ENCODE measurements around the gene ABCB9.

The ABCB9 gene

DNA sequence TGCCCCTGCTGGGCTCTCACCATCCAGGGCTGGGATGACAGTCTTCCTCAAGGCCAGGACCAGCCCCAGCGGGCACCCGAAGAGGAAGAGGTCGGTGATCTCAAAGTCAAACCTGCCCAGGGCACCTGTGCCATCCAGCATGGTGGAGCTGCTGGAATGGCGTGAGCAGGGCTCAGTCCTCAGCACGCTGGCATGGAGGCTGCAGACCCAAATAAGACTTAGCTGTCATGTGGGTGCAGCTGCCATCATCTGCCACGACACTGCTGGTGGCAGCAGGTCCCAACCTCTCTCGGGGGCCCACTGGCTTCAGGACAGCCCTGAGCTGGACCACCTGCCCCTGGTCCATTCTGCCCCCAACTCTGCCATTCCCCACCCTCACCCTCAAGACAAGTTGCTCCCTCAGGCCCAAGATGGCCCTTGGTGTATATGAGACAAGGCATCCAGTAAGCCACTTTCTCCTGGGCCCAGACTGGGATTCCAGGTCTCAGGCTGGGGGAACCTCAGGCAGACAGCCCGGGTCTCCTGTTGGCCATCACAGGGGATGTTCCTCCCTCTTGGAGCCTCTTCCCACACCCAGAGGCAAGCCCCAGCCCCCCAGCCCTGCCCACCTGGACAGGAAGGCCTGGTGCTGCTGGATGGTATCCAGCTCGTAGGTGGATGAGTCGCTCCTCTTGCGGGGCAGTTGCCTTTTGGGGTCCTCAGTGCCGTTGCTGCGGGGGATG is 28.7 kb upstream of the ABCB9 start:
- DNase-seq: no peak

DNA sequence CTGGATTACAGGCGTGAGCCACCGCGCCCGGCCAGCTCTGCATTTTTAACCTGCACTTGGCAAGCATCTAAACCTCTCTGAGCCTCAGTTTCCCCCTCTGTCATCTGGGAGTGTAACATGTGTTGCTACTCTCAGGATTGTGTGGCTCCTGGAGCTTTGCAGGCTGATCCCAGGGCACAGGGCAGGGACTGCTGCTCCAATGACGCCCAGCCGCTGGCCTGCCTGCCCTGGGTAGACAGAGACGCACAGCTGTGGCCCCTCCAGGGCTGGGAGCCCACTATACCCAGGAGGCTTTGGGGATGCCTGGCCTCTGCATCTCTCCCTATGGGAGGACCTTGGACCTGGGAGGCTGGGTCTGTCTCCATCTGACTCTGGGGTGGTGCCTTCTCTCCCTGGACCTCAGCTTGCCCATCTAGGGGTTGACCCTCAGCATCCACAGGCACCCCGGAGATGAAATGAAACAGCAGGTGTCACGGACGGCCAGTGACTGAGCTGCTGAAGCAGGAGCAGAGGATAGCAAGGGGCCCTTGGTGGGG is 27.9 kb upstream of the ABCB9 start:
- DNase-seq: no peak

DNA sequence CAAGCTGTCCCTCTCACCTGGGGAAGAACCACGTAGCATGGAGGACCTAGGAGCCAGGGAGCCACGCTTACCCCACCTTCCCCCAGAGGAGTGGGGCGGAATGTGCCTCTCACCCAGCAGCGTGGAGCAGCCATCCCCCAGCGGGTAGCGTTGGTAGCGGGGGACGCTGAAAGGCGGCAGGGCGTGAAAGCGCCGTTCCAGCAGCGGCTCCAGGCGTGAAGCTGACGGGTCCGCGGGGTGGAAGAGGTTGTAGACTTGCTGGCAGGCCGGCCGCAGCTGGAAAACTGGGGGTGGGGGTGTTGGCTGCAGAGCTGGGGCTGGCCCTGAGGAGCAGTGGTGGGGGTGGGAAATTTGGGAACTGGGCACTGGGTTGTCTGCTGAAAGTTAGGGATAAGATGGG is 26.1 kb upstream of the ABCB9 start:
- no peak for DNase-seq

DNA sequence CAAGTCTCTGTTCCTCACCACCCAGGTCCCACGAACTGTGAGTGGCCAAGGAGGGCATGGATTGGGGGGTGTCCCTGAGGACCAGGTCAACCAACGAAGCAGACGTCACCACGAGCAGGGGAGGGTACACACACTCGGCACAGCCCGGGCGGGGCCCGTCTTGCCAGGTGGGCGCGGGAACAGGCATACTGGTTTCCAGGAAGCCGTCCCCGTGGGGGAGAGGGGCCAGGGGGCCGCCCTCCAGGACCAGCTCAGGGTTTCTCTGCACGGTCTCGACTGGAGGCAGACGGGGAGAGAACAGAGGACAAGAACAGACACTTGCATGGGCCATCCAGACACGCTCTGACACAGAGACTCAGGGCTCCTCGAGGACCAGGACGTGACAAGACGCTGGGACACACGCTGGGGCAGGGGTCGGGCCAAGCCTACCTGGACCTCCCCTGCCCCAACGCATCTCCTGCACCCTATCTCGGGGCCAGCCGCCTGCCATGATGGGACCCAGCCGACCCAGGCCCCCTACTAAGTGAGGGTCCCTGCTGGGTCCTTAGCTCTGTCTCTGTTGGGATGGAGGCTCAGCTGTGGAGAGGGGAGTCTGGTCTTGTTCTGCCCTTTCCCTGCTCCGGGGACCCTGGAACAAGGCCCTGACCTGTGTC is 25.5 kb upstream of the ABCB9 start:
- DNase-seq: no peak

DNA sequence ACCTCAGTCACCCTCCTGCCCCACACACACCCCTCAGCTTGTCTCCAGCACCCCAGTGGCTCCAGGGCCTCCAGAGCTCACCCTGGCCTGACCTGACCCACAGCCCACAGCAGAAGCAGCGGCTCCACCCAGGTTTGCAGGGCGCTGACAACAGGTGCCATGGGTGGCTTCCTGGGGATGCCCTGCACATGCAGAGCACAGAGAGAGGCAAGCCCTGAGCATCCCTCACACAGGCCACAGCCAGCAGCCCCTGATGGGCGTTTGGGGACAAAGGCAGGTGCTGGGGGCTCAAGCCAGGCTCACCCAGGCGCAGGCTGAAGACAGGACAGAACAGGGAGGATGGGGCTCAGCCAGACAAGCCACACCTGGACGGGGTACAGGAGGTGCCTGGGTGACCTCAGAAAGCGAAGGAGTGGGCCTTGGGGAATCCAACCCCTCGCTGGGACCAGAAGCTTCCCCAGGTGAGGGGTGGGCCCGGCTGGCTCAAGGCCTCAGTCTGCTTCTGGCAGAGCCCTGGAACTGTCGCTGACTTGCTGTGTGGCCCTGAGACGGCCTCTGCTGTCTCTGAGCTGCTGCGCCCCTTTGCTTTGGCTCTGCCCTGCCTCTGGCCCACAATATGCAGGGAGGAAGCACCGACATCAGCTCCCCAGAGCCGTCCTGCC is 24.8 kb upstream of the ABCB9 start:
- DNase-seq: no peak

DNA sequence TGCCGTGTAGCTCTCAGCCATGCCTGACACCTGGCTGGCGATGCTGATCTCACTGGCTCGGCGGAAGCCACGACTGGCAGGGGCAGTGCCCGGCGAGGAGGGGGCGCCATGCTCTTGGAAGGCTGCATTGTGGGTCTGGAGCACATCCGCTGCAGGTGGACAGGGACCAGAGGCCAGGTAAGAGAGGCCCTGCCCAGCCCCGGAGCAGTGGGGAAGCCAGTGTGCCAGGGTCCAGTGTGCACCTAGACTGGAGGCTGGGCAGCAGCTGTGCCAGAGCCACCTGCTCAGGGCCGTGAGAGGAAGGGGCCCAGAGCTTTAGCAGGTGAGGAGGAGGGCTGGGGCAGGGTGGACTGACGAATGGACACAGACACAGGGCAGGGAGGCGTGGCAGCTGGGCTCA is 24.3 kb upstream of the ABCB9 start:
- no peak for DNase-seq

DNA sequence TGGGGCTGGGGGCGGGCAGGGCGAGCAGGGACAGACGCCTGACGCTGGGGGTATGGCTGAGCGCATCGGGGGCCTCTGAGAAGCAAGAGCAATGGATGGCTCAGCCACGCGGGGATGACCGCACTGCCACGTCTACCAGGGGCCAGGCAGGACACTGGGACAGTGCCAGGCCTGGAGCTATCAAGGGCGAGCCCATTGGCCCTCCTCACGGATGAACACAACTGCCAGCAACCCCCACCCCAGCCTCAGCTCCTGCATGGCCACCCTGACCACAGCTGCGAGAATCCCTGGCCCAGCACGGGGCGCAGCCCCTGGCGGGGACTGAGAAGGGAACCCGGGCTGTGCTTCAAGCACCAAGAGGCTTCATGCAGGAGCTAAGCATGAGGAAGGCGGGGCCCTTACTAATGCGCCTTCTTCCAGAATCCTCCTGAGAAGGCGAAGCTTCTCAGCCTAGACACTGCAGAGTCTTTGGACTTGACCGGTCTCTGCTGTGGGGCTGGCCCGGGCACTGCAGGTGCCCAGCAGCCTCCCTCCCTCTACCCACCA is 23.7 kb upstream of the ABCB9 start:
- DNase-seq: no peak

DNA sequence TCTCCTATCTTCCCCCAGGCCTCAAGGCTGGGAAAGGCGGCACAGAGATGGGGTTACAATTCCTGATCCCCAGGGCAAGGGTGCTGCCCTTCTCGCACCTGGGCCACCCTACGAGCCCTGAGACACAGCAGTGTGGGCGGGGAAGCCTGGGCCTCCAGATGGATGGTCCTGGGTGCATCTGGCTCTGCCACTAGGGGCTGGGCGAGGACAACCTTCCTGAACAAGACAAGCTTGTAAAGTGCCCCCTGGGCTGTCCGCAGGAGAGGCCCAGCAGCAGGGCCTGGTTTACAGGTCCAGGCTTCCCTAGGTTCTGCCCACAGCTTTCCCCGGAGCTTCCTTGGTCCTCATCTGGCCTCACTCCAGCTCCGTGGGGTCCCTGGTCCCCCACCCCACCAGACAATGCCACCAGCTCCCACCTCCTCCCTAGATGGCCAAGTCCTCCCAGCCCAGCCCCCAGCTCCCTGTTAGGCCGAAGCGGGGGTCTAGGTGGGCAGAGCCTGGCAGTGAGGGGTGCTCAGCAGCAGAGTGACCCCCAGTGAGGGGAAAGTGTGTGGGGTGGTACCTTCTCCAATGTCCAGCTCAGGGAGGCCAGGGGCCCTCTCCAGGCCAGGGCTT is 23.1 kb upstream of the ABCB9 start:
- no peak for DNase-seq

DNA sequence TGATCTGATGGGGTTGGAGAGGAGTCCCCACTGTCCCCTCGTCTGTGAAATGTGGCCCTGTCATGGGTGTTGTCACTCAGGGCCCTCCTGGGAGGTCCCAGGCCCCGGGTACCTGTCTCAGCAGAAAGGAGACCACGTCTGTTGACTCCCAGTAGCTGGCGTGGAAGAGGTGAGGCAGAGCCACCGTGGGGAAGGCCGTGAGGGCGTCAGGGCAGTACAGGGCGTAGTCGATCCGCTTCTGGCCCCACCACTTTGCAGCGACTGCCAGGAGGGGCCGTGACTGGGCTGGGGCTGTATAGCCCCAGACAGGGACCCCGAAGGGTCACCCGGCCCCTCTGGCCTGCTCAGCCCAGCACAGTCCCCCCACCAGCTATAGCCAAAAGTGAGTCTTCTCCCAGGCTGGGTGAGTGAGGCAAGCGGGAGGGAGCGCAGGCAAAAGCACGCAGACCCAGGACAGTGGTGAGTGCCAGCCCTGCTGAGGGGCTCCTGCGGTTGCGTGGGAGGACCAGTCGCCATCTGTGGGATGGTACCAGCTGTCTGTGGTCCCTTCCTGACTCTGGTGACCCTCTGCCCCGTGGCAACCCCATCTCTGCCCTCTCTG is 22.4 kb upstream of the ABCB9 start:
- DNase-seq: no peak

DNA sequence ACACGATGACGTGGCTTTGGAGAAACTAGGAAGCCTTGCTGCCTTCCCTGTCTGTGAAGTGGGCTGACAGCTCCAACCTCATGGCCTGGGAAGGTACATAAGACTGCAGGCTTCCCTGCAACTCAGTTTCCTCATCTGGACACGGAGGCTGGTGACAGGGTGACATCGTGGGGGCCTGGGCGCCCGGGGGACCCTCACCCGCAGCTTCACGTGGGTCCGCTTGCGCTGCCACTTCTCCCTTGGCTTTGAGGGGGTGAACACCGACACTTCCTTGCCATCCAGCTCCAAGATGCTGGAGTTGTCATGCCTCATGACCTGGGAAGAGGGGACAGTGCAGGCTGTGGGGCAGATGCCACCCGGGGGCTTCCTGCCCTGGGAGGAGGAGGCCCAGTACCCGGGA is 21.8 kb upstream of the ABCB9 start:
- no peak for DNase-seq

DNA sequence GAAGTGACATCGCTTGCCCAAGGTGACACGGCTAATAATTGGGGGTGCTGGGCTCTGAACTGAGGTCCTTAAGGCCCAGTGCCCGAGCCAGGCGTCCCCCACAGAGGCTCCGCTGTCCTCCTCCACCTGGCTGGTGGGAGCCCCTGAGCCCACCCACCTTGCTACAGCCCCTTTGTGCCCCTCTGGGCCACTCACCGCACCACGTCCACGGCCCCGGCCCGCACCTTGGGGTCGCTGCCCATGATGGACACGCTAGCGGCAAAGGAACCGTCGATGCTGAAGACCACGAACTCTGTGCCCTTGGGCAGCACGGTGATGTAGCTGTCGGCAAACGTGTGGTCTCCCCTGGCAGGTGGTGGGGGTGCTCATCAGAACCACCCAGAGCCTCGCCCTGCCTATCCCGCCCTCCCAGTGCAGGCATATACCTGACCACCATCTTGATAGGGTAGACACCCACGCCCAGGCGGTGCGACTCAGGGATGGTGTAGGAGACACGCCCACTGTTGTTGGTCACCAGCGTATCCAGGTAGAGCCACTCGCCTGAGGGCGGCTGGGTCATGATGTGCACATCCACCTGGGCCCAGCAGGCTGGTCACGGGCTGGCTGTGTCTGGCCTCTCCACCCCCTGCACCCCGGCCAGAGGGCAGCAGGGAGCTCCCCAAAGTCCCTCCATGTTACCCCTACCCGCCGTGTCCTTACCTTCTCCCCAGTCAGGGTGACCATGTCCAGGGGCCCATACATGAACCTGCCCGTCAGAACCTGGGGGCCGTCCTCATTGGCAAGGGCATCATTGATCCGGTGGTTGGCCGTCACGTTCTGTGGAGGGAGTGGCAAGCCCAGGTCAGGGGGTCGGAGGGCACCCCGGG is 21.1 kb upstream of the ABCB9 start:
- DNase-seq: no peak

DNA sequence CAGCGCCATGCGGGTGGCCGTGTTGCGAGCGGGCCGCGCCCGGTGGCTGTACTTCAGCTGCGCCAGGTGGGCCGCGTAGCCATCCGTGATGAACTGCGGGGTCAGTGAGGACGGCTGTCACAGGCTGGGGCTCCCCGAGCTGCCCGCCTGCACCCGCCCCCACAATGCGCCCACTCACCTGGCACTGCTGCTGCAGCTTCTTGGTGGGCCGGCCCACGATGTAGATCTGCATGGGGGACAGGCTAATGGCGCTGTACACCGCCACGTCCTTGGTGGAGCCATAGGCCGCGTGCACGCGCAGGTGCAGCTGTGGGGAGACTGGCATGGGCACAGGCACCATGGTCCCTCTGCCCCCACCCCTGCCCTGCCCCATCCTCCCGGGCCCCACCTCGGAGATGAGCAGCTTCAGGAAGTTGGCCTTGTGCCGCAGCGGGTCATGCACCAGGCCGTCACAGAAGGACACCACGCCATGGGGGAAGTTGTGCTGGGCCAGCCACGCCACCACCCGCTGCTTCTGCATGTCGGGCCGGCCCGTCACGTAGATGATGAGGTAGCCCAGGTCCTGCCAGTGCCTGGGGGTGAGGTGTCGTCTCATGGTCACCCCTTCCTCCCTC is 20.1 kb upstream of the ABCB9 start:
- DNase-seq: no peak

DNA sequence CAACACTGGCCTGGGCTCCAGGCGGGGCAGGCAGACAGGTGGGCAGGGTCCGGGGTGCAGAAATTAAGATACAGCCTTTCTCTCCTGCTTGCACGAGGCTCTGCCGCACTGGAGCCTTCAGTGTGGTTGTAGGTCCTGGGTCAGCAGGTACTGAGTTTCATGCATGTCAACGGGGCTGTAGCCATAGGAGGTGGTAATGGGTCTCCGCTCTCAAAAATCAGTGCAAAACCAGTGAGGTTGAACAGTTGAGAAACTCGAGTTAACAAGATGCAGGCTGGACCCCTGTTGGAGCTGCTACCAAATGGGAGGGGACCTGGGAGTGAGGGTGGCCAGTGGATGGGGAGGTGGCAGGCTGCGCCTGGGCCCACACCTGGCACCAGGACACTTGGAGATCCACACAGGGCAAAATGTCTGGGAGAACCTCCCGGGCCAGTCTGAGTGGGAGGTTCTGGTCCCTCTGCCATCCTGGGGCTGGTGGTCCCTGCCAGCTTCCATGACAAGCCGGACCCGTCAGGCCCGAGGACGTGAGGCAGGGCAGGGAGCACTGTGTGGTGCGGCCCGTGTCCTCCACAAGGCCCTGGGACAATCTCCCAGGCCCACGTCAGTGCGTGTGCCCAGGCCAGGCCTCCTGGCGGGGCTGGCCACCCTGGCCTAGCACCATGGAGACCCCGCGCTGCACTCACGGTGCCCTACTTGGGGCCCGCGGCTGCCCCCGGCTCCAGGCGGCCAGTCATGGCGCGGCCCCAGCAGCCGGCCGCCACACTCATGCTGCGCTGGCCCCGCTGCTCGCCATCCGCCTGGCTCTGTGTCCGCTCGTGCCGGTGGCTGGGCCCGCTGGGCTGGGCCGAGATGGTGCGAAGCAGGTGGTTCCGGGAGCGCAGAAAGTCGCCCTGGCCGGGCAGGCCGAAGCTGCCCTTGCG is 19.3 kb upstream of the ABCB9 start:
- DNase-seq: no peak

DNA sequence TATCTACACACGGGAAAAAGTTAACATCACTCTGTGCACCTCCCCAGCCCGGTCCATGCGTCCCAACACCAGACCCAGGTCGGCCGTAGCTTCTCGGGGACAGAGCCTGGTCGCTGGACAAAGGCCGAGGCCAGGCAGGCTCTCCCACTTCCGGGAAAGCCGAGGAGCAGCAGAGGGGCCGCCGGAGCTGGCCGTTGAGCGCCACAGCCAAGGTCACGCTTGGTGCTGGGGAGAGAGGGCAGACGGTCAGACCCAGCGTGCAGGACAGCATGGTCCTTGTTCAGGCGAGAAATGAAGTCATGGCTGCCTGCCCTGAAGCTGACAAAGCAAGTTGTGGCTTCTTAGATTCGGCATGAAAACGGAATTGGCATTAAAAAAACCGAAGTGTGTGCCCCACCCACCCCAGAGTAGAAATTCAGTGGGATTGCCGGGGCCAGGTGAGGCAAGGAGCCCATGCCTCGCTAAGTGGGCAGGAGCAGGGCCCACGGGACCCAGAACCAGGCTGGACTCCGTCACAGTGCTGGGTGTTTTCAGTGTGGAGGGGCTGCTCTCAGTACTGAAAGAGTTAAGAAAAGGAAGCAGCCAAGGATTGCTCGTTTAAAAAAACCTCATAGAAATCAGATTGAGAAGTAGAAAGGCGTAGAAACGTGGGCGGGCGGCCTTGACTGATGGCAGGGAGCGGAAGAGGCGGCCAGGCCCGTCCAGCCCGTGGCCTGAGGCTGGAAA is 18.5 kb upstream of the ABCB9 start:
- no peak for DNase-seq

DNA sequence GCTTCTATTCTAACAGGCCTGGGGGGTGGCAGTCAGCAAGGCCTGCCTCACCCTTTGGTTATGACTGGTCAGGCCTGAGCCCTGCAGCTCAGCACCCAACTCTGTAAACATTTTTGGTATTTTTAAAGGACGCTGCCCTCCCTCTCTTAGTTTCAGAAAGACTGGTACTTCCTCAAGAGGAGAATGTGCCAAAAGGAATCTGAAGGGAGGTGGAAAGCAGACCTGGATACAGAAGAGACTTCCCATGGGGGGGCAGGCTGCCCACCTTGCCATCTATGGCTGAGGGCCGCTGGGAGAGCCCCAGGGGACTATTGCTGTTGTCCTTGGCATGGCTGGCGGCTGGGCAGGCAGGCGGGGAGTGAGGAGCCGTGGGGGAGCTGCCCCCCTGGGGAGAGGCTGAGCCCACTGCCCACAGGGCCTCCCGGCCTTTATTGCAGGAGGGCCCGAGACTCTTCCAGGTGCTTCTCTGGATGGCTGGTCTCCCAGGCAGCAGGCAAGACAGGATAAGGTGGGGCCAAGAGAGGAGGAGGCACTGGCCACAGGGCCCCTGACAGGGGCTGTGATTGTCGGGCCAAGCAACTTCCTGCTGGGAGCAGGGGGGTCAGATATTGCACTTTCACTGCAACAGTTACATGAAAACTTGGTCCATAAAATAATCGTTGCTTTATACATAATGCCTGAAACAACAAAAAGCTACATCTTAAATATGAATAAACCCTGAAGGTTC is 17.7 kb upstream of the ABCB9 start:
- no peak for DNase-seq

DNA sequence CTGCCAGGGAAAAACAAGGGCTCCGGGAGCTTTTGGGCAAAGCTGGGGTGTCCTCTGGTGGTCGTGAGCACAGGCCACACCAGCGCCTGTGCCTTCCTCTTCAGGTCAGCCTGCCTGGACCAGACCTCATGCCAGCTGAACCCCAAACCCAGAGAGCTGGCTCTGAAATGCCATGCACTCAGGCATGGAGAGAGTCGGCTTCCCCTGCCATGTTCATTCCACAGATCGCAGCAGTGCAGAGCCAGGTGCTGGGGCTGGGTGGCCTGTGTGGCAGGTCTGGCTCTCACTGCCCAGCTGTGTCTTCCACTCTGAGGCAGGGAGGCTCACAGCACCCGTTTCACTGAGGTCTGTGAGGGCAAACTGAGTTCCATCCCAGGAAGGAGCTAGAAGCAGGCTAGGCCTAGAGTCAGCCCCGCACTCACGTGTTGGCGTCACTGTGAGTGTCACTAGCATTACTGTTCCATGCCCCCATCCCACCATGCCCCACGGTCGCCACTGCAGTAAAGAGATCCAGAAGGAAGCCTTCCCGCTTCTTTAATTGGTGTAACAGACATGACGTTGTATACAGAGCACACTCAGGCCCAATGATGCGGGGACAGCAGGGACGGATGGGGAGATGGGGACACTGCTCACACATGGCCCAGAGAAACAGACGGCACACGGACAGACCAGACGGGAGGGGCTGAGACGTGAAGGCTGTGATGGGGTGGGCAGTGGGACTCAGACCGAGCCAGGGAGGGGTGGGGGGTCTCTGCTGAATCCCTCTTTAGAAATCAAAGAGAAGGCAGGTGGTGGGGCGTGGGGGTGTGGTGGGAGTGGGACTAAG is 16.9 kb upstream of the ABCB9 start:
- DNase-seq: no peak

DNA sequence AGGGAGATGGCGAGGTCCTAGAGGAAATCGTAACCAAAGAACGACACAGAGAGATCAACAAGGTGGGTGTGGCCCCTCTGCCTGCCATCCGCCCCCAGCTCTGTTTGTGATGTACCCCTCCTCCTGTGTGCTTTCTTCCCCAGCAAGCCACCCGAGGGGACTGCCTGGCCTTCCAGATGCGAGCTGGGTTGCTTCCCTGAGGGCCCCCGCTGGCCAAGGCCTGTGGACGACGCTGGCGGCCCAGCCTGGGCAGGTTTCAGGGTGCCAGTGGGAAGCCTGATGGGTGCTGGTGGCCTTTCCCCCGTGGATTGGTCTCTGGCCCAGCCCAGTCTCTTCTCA is 16.2 kb upstream of the ABCB9 start:
- DNase-seq: no peak
